HG02840 (cell line): Measurements from ENCODE around the gene C6orf132.
"Not testable (repeated sequence)": the region's sequence is repeated elsewhere in the genome, so short reads cannot be mapped to it uniquely, and the experiment has no call there.

Source experiments
- ATAC-seq: cut with Tn5 transposase; IDR thresholded peaks from one replicate; pipeline ENCODE4 v1.9.1; 2021; ENCODE audit warnings: mild to moderate bottlenecking, moderate library complexity, moderate number of reproducible peaks; ENCODE audit not compliant: unreplicated experiment, low FRiP score

C6orf132 gene

GRCh38 chr6:42163981-42164380 lies 21.6 kb upstream of the C6orf132 start:
- ATAC-seq = no peak

DNA sequence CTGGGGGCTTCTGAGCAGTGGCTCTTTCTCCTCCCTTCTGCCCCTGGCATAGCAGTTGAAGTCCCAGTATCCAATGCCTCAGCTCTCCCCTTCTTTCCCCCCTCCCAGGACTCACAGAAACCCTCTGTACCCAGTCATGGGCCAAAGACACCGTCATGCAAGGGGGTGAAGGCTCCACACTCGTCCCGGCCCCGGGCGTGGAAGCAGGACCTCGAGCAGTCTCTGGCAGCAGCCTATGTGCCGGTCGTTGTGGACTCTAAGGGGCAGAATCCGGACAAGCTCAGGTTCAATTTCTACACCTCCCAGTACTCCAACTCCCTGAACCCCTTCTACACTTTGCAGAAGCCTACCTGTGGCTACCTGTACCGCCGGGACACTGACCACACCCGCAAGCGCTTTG lies 20.4 kb upstream of the C6orf132 start:
- ATAC-seq = no peak

- ATAC-seq = no peak
Measured at GRCh38 chr6:42162384-42162783, 20.0 kb upstream of the C6orf132 start.

- no peak for ATAC-seq
Measured at GRCh38 chr6:42159431-42160024, 17.1 kb upstream of the C6orf132 start.

- ATAC-seq = no peak
Measured at GRCh38 chr6:42158631-42159030, 16.2 kb upstream of the C6orf132 start.

DNA sequence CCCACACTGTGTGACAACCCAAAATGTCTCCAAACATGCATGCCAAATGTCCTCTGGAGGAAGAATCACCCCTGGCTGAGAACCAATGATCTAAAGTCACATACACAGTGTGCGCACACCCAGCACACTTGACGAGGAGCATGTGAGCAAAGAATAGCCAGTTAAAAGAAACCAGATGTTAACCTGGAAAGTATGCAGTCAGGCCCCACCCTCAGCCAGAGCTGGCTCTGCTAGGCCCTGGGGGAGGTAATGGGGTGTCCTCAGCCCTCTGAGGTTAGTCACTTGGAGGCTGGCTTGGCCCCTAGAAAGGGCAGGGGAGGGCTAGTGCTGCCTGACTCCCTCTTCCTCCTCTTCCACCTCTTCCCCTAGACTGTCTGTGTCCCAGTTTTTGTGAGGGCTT lies 15.6 kb upstream of the C6orf132 start:
- no peak for ATAC-seq

GRCh38 chr6:42156638-42157037 lies 14.2 kb upstream of the C6orf132 start:
- no peak for ATAC-seq

DNA sequence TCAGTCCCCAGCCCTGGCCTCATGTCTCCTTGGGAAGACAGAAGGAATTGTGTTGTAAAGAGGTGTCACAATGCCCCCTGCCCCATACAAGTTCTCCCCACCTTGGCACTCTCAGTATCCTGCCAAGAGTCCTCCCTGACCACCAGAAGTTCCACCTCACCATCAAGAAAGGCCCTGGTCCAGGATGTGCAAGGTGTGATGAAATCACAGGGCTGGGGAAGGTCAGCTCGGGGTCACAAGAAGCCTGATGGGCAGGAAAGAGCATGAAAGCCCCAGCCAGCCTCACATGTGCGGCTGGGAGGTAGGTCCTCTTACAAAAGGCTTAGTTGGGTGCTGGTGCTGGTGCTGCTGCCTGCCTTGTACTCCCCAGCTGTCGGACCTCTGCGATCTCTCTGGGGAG lies 12.9 kb upstream of the C6orf132 start:
- ATAC-seq = no peak

DNA sequence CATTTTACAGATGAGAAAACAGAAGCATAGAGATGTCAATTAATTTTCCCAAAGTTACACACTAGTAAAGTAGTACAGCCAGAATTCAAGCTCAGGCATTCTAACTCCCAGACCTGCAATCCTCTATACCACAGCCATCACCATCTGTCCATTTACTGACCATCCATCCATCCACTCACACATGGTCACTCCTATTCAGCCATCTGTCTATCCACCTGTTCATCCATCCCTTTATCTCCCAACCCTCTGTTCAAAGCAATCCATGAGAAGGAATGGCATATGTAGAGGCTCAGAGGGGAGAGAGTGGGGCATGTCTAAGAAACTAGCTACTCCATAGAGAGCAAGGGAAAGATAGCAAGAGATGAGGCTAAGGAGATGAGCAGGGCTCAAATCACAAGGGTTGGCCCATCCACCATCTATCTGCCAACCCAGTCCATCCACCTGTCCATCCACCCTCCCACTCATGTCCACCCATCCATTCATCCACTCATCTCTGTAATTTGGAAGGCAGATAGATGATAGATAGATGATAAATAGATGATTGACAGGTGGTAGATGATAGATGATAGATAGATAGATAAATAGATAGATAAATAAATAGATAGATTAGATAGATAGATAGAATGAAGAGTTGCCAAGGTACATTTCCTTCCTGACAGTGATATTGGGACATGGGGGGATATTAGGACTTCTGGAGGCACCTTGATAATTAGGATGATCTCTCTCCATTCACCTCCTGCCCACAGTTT lies 12.2 kb upstream of the C6orf132 start:
- ATAC-seq = no peak

- ATAC-seq = no peak
Measured at GRCh38 chr6:42153921-42154320, 11.5 kb upstream of the C6orf132 start.

DNA sequence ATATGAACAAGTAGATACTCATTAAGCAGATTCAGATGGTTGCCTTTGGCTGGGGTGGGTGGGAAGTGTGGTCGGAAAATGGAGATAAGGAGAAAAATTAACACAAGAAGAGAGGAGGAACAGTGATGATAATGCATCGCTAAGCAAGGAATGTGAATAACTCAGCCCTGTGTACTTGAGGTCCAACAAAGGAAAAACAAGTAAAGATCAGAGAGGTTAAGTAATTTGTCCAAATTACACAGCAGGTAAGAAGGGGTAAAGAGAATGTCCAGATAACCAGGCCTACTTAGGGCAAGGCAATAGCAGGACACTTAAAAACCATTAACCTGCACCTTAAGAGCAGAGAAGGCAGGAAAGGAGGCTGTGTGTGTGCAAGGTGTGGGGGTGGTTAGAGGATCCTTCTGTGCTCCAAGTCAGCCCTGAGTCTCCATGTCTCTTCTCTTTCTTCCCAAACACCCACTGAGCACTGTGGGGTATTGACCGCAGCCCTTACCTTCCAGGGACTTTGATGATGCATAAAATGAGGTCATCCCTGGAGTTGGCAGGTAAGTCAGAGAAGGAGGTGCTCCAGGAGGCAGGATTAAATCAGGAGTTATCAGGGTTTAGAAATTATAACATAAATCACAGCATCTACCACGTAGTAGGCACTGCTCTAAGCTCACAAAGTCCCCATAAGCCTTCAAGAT lies 10.3 kb upstream of the C6orf132 start:
- not testable (repeated sequence) for ATAC-seq

DNA sequence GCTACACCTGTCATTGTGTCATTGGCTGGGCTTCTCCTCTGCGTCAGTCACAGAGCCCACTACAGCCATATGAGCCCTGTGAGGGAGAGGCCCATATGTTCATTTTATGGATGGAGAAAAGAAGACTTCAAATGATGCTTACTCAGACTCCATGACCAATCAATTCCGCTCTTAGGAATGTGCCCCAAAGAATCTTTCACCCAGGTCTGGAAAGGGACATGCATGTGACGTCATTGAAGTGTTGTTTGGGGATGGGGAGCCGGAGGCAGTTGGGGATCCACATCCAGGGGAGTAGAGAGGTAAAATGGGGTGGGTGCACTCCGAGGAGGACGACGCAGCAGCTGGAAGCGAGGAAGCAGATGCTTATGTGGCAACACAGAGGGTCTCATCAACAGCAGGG lies 9.6 kb upstream of the C6orf132 start:
- no peak for ATAC-seq

DNA sequence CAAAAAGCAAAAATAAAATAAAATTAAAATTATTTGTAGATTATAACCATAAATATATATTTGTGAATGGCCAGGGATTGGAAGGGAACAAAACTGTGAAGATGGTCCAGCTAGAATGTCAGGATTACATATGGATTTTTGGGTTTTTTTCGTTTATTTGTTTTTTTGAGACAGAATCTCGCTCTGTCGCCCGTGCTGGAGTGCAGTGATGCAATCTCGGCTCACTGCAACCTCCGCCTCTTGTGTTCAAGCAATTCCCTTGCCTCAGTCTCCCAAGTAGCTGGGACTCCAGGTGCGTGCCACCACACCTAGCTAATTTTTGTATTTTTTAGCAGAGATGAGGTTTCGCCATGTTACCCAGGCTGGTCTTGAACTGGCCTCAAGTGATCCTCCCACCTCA lies 7.8 kb upstream of the C6orf132 start:
- ATAC-seq = no peak

DNA sequence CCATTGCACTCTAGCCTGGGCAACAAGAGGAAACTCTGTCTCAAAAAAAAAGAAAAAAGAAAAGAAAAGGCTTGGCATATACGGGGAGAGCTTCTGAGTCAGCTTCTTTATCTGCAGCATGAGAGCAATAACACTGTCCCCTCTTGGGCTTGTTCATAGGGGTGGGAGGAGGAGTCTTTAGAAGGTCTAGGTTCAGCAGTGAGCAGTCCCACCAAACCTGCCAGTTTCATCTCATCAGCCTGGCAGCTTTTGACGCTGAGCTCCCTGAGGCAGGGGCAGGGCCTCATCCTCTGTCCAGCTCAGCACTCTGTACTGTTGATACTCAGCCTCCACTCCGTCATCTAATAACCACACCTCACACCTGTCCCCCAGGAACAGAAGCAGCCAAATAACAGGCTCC lies 5.6 kb upstream of the C6orf132 start:
- ATAC-seq = no peak

- no peak for ATAC-seq
Measured at GRCh38 chr6:42147138-42147562, 4.7 kb upstream of the C6orf132 start.

GRCh38 chr6:42141603-42142117 lies 760 bp downstream of the C6orf132 start:
- ATAC-seq = no peak

DNA sequence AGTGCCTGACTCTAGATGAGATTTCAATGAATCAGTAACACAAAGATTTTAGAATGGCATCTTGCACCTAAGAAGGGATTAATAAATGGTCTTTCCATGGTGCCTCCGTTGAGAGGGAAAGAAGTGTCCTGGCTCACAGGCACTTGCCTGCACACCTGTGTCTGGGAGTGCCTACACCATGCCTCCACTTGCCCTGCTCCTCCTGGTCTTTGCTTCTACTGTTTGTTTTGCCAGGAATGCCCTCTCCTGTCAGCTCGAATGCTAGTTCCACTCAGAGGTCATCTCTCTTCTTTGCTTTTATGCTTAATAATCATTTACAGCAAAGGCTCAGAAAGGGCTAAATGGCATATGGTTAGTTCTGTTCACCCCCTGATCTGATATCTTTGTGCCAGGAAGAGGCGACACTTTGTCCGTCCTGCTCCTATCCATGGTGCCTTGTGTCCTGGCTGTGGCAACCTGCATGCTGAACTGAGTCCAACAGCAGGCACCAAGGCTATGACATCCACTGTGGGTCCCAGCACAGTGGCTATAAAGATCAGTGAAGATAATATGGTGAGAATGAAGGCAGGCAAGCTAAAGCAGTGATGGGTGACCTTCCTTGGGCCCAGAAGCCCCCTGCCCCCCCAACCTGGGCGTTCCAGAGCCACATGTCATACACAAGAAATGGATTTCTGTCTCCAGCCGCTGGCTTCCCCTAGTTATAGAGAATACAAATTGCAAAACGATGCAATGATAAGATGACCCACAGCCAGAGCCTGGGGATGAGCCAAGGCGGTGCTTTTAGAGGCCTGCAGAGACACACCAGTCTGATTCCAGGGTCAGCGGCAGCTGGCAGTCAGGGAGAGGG lies 1.4 kb downstream of the C6orf132 start:
- no peak for ATAC-seq

DNA sequence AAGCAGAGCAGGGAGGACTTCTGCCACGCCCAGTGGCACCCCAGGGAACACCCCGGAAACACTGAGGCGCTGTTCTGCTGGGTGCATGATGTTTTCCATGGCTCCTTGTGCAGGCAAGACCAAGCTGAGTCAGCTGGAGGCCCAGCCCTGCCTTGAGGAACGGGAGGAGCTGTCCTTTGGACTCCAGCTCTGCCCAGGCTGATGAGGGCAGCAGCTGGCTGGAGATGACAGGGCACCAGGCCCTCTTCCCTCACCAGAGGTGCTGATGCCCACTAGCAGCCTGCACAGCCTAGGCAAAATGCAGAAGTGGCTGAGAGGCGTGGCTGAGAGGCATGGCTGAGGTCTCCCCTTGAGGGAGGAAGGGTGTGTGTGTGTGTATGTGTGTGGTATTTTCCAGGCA lies 2.4 kb downstream of the C6orf132 start:
- no peak for ATAC-seq

DNA sequence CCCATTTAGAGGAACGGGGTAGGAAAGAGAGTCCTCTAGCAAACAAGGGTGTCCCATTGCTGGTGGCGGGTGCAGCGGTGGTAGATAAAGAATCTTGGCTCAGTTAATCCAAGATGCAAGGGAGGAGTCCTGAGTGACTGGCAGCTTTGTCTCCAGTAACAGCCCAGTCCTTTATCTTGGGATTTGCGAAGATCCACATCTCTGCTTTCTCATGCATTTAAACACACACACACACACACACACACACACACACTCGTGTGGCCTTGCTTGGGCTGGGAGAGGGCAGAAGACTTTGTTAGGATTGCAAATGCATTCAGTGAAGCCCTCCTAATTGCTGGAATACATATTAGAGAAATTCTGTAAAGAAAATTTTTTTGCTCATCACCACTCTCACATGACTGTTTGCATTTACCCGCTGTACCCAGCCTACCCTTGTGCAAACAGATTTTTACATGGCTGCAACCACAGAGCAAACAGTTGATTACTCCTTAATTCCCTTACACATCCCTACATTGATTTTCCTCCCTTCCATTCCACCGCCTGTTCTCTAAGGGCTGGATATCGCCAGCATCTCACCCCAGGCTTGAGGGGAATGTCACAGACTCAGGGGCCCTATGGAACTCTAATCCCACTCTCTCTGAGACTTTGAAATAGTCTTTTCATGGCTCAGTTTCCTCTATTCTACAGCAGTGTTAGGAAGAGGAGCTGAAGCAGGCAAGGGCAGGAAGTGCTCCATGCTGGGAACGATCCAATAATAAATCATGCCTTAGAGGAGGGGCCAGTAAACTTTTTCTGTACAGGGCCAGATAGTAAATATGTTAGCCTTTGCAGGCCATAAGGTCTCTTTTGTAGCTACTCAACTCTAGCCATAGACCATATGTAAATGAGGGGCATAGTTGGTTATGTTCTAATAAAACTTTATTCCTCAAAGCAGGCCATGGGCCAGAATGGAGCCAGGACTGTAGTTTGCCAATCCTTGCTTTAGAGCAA lies 3.5 kb downstream of the C6orf132 start:
- ATAC-seq = no peak
